C4-2B (cell line): ENCODE data around the gene ISM2.

Source experiments
- H3K27ac ChIP-seq: fragments of 450-650 bp; 2 replicates; pipeline ENCODE4 v1.5.1; 2017
- CTCF ChIP-seq: fragments of 450-650 bp; conservative IDR thresholded peaks from 2 replicates; pipeline ENCODE4 v1.5.1; 2017; ENCODE audit warnings: mild to moderate bottlenecking
- ZFX ChIP-seq: fragments of 450-650 bp; IDR thresholded peaks from 2 replicates; pipeline ENCODE4 v1.6.1; 2017

Gene ISM2

GRCh38 chr14:77505031-77505430, 6.4 kb upstream of the ISM2 start:
- H3K27ac ChIP-seq: no peak overlapping the region
- TF ChIP-seq ZFX (no peak), CTCF (no peak)

- no peak overlapping the region for H3K27ac ChIP-seq
- no peak for TF ChIP-seq CTCF
Measured at GRCh38 chr14:77503138-77503537, 4.5 kb upstream of the ISM2 start.

DNA sequence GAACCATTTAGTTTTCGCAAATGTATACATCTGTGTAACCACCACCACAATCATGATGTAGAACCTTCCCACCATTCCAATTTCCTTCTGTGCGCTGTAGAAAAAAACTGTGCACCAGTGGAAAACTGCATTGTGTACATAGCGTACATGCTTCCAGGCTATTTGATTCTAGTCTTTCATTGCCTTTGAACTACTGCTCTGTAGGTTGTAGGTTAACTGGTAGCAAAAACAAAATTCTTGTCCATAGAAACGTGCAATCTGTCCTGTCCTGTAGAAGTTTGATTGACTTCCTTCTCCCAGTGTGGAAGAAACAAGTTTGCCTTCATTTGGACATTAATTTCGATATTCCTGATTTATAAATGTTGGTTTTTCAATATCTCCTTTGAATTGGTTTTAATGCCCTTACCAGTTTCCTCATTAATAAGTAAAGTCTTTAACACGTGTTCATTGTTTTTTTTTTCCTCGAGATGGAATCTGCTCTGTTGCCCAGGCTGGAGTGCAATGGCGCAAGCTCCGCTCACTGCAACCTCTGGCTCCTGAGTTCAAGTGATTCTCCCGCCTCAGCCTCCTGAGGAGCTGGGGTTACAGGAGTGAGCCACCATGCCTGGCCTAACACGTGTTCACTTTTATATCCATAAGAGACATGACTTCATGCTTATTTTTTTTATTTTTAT, 3.6 kb upstream of the ISM2 start:
- no peak for TF ChIP-seq CTCF
- no peak for TF ChIP-seq ZFX
- H3K27ac ChIP-seq: no peak overlapping the region

DNA sequence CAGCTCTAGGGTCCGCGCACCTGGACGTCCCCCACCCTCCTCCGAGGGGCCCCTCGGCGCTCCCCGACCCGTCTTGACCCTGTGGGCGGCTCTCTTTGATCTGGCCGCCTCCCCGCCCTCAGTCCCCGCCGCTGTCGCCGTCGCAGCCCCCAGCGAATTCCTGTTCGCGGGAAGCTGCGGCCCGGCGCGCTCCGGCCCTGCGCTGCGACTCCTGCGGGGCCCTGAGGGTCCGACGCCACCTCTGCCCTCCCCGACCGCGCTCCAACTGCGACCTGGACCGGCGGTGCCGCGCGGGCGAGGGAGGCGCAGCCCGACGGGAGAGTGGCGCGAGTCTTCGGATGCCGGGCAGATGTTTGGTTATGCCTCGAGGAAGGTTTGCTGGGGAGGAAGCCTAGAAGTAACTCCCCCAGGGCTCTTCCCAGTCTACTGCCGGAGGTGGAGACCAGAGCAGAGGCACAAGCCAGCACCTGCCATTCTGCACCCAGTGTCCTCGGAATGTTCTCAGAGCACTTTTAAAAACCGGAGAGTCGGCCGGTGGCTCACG, 440 bp upstream of the ISM2 start:
- peak overlapping the region; percentile 40 for H3K27ac ChIP-seq
- TF ChIP-seq ZFX (no peak), CTCF (no peak)

DNA sequence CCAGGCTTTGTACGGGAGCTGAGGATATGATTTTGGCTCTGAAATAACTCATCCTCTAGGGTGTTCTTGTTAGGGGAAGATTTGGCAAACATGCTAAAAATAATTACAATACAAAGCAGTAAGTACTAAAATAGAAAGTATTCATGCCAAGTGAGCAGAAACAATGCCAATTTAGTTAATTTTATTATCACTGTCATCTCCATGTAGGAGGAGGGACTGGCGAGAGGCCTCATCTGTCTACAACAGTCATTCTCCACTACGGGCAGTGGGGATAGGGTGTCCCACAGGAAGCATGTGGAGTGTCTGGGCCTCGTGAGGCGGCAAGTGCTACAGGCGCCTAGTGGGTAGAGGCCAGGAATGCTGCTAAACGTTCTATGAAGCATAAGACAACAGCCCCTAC, 3.3 kb downstream of the ISM2 start:
- no peak overlapping the region for H3K27ac ChIP-seq
- TF ChIP-seq ZFX (no peak), CTCF (no peak)

DNA sequence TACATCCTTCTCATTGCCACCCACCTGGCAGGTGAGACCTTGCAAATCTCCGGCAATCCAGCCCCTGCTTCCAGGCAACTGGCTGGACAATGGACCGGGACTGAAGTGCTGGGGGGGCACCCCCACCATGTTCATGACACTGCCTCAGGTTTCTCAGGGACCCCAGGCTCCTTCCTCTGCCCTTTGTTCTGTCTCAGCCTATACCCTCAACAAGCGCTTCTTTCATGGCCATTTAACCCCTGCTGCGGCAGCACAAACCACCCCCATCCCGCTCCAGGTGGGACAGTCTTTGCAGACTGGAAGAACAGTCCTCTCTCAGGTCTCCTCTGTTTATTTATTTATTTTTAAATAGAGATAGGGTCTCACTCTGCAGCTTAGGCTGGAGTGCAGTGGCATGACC, 7.6 kb downstream of the ISM2 start:
- no peak overlapping the region for H3K27ac ChIP-seq
- no peak for TF ChIP-seq CTCF
- no peak for TF ChIP-seq ZFX

- TF ChIP-seq CTCF (no peak), ZFX (no peak)
- H3K27ac ChIP-seq: no peak overlapping the region
Measured at GRCh38 chr14:77490347-77490986, 8.1 kb downstream of the ISM2 start.
